GM19239 (cell line): ENCODE data around the gene ERVFRD-1.
"Not testable (repeated sequence)": the region's sequence is repeated elsewhere in the genome, so short reads cannot be mapped to it uniquely, and the experiment has no call there.

Experiments used
- DNase-seq: peaks from one replicate; pipeline ENCODE4 v3.0.0; 2011; ENCODE audit warnings: low spot score; ENCODE audit not compliant: insufficient read length
- FAIRE-seq: peaks from 2 replicates; lab custom pipeline; 2011; peaks lifted over from hg19 to GRCh38; lab: Jason Lieb, UNC

The ERVFRD-1 gene

GRCh38 chr6:11130605-11131004 lies 19.1 kb upstream of the ERVFRD-1 start:
- no peak for FAIRE-seq
- no peak for DNase-seq

GRCh38 chr6:11129908-11130565 lies 18.5 kb upstream of the ERVFRD-1 start:
- peak; percentile 44 for FAIRE-seq
- no peak for DNase-seq

GRCh38 chr6:11128608-11129007 lies 17.1 kb upstream of the ERVFRD-1 start:
- DNase-seq (no peak), FAIRE-seq (no peak)

GRCh38 chr6:11126876-11127275 lies 15.4 kb upstream of the ERVFRD-1 start:
- DNase-seq (no peak), FAIRE-seq (no peak)

- FAIRE-seq: no peak
- no peak for DNase-seq
These were observed 12.5 kb upstream of the ERVFRD-1 start for GRCh38 chr6:11123978-11124377.

- FAIRE-seq (no peak), DNase-seq (no peak)
These were observed 10.9 kb upstream of the ERVFRD-1 start for GRCh38 chr6:11122380-11122779.

GRCh38 chr6:11121851-11122250 lies 10.3 kb upstream of the ERVFRD-1 start:
- no peak for DNase-seq
- no peak for FAIRE-seq

GRCh38 chr6:11120271-11121005 lies 8.9 kb upstream of the ERVFRD-1 start:
- DNase-seq (no peak), FAIRE-seq (no peak)

- DNase-seq: not testable (repeated sequence)
These were observed 4.4 kb upstream of the ERVFRD-1 start for GRCh38 chr6:11115808-11116536.

GRCh38 chr6:11113038-11113437 lies 1.5 kb upstream of the ERVFRD-1 start:
- no peak for DNase-seq
- FAIRE-seq: no peak

More at GRCh38 chr6:11115808-11116536, 4.4 kb upstream of the ERVFRD-1 start:
- FAIRE-seq: not testable (repeated sequence)

GRCh38 chr6:11111769-11112437 lies 378 bp upstream of the ERVFRD-1 start:
- no peak for FAIRE-seq
- DNase-seq: no peak

- no peak for FAIRE-seq
- DNase-seq: no peak
These were observed 2.8 kb downstream of the ERVFRD-1 start for GRCh38 chr6:11108726-11109125.

GRCh38 chr6:11103065-11103464 lies 8.5 kb downstream of the ERVFRD-1 start:
- DNase-seq: no peak
- no peak for FAIRE-seq

GRCh38 chr6:11101417-11101816 lies 10.1 kb downstream of the ERVFRD-1 start:
- FAIRE-seq: no peak

GRCh38 chr6:11098004-11098403 lies 13.5 kb downstream of the ERVFRD-1 start:
- FAIRE-seq (no peak), DNase-seq (no peak)

More at GRCh38 chr6:11101417-11101816, 10.1 kb downstream of the ERVFRD-1 start:
- DNase-seq: no peak

GRCh38 chr6:11097476-11097875 lies 14.0 kb downstream of the ERVFRD-1 start:
- DNase-seq (no peak), FAIRE-seq (no peak)

- FAIRE-seq (no peak), DNase-seq (no peak)
These were observed 15.4 kb downstream of the ERVFRD-1 start for GRCh38 chr6:11096109-11096508.

GRCh38 chr6:11094941-11095340 lies 16.6 kb downstream of the ERVFRD-1 start:
- no peak for FAIRE-seq

GRCh38 chr6:11094411-11094851 lies 17.1 kb downstream of the ERVFRD-1 start:
- FAIRE-seq: peak; percentile 95
- DNase-seq: peak; percentile 69

More at GRCh38 chr6:11094941-11095340, 16.6 kb downstream of the ERVFRD-1 start:
- DNase-seq: no peak
